Measurements from ENCODE around the gene FMN1.

DNA sequence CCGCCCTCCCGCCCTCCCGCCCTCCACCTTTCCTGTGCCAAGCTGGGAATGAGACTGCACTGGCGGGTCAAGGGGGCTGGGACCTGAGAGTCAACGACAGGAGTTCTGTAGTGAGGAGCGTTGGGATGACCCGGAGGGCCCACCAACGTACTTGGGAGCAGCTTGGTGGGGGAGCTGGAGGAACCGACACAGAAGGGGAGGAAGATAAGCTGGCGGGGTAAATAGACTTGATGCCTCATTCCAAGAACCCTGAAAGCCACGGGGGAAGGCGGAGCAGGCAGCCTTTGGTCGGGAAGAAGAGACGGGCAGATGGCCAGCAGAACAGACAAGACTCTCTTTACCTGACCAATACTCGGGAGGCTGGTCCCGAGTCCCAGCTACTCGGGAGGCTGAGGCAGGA is 277 bp downstream of the FMN1 start:
- TF ChIP-seq, protein P1, sequence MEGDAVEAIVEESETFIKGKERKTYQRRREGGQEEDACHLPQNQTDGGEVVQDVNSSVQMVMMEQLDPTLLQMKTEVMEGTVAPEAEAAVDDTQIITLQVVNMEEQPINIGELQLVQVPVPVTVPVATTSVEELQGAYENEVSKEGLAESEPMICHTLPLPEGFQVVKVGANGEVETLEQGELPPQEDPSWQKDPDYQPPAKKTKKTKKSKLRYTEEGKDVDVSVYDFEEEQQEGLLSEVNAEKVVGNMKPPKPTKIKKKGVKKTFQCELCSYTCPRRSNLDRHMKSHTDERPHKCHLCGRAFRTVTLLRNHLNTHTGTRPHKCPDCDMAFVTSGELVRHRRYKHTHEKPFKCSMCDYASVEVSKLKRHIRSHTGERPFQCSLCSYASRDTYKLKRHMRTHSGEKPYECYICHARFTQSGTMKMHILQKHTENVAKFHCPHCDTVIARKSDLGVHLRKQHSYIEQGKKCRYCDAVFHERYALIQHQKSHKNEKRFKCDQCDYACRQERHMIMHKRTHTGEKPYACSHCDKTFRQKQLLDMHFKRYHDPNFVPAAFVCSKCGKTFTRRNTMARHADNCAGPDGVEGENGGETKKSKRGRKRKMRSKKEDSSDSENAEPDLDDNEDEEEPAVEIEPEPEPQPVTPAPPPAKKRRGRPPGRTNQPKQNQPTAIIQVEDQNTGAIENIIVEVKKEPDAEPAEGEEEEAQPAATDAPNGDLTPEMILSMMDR (conservative IDR thresholded peaks at IDR 0.05; ENCODE audit: low read depth, low read length), result no peak
- TF ChIP-seq EZH2 (IDR thresholded peaks at IDR 0.05; ENCODE audit: borderline replicate concordance, low read depth, low read length, poor library complexity, severe bottlenecking), result no peak

All from A673 (cell line).